Amniotic stem cell (primary cell): ENCODE results near the gene SPEN.
"Not testable (repeated sequence)": the region's sequence is repeated elsewhere in the genome, so short reads cannot be mapped to it uniquely, and the experiment has no call there.

Experiments
- DNase-seq: peaks from one replicate; lab custom pipeline; 2025; lab: John Stamatoyannopoulos, UW

The SPEN gene

GRCh38 chr1:15833842-15834405 lies 13.6 kb upstream of the SPEN start:
- DNase-seq, result no peak

GRCh38 chr1:15834406-15835204 lies 12.9 kb upstream of the SPEN start:
- DNase-seq, result peak; percentile 82

- DNase-seq, result no peak
Observed at GRCh38 chr1:15835205-15835740, 12.2 kb upstream of the SPEN start.

GRCh38 chr1:15835741-15836510 lies 11.6 kb upstream of the SPEN start:
- peak; percentile 97 for DNase-seq

GRCh38 chr1:15836511-15836771 lies 11.1 kb upstream of the SPEN start:
- DNase-seq, result not testable (repeated sequence)

- no peak for DNase-seq
Observed at GRCh38 chr1:15836772-15837669, 10.5 kb upstream of the SPEN start.

- no peak for DNase-seq
Observed at GRCh38 chr1:15837931-15838330, 9.6 kb upstream of the SPEN start.

GRCh38 chr1:15838721-15839120 lies 8.8 kb upstream of the SPEN start:
- DNase-seq, result no peak

GRCh38 chr1:15843826-15844572 lies 3.5 kb upstream of the SPEN start:
- no peak for DNase-seq

GRCh38 chr1:15846056-15846455 lies 1.5 kb upstream of the SPEN start:
- not testable (repeated sequence) for DNase-seq

GRCh38 chr1:15847893-15848142 lies 311 bp downstream of the SPEN start:
- no peak for DNase-seq

- DNase-seq, result no peak
Observed at GRCh38 chr1:15848143-15848928, 829 bp downstream of the SPEN start.

- peak; percentile 61 for DNase-seq
Observed at GRCh38 chr1:15848929-15849774, 1.6 kb downstream of the SPEN start.

GRCh38 chr1:15849775-15850324 lies 2.3 kb downstream of the SPEN start:
- DNase-seq, result no peak

- no peak for DNase-seq
Observed at GRCh38 chr1:15850471-15851001, 3.0 kb downstream of the SPEN start.

- DNase-seq, result no peak
Observed at GRCh38 chr1:15851210-15852035, 3.9 kb downstream of the SPEN start.

GRCh38 chr1:15852036-15852827 lies 4.7 kb downstream of the SPEN start:
- no peak for DNase-seq
